HG03565 (cell line): ENCODE results near the gene M1AP.
"Not testable (repeated sequence)": the region's sequence is repeated elsewhere in the genome, so short reads cannot be mapped to it uniquely, and the experiment has no call there.

Source experiments
- ATAC-seq: cut with Tn5 transposase; IDR thresholded peaks from one replicate; pipeline ENCODE4 v1.9.1; 2021; ENCODE audit warnings: mild to moderate bottlenecking, moderate library complexity; ENCODE audit not compliant: unreplicated experiment

Gene M1AP

GRCh38 chr2:74653985-74654882 lies 6.1 kb upstream of the M1AP start, which contains the start of gene SEMA4F:
SEMA4F (plus strand) TSS chr2:74654247; CDS start chr2:74654377, 130 bp downstream.
- ATAC-seq, result peak; percentile 98

DNA sequence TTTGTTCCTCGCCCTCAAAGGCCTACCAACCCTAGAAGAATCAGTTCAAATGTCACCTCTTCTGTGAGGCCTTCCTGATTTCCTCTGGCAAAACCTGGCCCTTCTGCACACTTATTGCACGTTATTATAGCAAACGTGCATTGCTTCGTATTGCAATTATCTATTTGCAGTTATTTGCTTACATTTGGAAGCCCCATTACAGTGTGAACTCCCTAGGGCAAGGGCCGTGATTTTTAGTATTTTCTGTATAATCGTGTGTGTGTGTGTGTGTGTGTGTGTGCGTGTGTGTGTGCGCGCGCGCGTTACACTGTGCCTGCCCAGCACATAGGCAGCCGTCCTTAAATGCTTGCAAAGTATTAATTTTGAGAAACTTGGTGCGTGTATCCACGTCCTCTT lies 5.5 kb upstream of the M1AP start:
- ATAC-seq, result no peak

DNA sequence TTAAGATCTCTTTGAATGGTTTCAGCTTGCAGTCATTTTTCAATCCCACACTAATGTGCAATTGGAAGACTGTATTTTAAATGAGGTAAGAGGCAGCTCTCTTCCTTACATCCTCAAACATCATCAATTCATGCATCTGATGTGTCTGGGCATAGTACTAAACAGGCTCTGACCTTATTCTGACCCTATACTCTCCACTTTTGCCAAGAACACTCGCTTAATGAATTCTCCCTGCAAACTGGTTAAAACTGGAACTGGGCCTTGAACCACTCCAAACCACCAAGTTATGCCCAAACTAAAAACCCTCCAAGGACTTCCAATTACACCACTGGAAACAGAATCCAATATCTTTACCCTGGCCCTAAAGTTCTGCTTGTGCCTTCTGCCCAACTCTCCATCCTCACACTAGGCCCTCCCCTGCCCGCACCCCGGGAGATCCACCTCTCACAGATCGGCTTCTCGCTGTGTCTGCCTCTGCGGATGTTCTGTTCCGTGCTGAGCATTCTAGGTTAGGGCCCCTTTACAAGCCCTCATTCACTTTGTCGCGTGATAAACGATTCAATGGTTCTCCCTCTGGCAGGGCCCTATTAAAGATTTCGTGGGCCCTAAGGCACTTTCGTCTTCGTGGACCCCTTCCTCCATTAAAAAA lies 1.2 kb downstream of the M1AP start:
- no peak for ATAC-seq

DNA sequence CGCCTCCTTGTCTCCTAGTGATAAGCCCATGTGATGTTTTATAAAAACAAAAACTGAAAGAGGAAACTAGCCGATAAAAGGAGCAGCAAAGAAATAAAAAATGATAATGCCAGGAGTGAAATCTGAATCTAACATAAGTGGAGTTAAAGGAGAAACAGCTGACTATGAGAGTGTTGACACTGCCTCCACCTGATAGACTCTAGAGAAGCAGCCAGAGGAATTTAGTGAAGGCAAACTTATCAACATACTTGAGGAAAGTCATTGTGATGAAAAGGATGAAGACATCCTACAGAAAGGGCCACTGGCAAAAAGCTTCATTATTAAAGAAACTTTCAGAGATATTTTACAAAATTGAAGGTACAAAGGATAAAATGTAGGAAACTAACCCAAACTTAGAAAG lies 1.9 kb downstream of the M1AP start:
- ATAC-seq, result no peak

DNA sequence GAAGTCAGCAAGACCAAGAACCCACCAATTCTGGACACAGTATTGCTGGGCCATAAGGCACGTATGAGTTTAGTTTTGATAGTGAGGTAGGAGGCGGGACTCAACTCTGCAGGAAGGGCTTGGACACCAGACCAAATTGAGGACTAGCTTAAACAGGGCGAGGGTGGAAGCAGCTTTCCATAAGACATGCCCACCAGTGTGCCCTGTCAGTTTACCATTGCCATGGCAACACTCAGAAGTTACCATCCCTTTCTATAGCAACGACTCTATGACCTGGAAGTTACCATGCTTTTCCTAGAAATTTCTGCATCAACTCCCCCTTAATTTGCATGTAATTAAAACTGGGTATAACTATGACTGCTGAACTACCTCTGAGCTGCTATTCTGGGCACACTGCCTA lies 2.8 kb downstream of the M1AP start:
- no peak for ATAC-seq

- ATAC-seq, result no peak
Observed at GRCh38 chr2:74639550-74639949, 8.6 kb downstream of the M1AP start.

DNA sequence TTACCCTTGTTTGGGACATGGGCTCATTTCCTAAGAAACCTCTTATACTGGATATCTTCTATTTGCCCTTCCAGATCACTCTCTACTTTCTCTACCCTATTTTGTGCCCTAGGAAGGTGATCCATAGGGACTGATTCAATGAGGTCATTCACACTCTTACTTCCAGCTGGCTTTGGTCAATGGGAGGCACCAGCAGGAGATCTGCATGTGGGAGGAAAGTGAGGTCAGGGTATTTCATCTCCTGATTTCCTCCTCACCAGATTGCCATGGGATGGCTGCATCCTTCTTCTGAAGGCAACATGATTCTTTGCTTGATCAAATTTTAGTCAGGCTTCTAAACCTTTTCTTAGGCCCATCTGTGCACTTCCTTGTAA lies 15.2 kb downstream of the M1AP start:
- ATAC-seq, result no peak

DNA sequence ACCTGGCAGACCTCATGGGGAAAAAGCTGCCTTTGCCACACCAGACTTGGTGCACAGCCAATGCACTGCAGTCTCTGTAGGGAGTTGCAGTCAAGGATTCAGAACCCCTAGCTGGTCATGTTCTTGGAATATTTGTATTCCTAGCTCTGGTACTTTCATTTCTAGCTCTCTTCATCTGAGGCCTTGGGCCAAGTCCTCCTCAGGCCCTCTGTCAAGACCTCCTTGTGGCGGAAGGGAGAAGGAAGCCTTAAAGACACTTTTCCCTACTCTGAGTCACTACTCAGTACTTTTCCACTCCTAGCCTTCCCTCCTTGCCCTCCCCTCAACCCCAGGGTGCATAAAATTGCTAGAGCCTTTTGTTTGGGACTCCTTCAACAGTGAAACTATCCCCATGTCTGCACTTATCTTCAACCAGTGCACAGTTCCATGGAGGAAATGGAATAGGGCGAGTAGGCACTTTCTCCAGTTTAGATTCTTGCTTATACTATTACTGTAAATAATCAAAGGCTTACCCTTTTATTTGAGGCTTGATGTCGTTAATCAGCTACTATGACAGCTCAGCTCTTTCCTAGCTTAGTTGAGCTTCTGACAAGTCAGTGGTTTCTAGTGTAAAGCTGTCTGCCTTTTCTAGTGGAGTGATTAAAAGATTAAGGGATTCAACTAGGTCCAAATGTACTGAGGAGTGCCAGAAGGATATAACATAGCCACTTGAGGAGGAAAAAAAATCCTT lies 15.8 kb downstream of the M1AP start:
- ATAC-seq, result no peak

GRCh38 chr2:74630454-74630853 lies 17.7 kb downstream of the M1AP start:
- ATAC-seq, result not testable (repeated sequence)

DNA sequence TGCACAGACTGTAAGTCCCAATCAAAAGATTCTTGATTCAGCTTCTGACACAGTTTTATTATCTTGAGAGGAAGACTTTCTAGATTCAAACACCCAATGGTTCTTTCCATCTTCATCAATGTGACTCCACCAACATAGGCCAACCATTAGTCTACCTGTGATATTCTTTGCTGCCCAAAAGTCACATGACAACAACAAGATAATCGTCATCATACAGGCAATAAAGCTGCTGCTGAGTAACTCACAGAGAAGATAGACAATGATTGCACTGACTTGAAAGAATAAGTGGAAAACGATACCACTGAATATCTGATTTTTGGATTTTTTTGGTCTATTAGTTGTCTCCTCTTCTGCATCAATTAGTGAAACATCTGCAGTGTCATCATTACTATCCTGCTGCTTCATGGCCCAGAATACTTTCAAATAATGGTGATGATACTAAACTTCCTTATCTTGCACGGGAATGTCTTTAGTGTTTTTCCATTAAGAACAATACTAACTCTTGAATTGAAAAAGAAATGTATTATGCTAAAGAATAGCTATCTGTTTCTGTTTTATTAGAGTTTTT lies 19.5 kb downstream of the M1AP start:
- ATAC-seq, result no peak

DNA sequence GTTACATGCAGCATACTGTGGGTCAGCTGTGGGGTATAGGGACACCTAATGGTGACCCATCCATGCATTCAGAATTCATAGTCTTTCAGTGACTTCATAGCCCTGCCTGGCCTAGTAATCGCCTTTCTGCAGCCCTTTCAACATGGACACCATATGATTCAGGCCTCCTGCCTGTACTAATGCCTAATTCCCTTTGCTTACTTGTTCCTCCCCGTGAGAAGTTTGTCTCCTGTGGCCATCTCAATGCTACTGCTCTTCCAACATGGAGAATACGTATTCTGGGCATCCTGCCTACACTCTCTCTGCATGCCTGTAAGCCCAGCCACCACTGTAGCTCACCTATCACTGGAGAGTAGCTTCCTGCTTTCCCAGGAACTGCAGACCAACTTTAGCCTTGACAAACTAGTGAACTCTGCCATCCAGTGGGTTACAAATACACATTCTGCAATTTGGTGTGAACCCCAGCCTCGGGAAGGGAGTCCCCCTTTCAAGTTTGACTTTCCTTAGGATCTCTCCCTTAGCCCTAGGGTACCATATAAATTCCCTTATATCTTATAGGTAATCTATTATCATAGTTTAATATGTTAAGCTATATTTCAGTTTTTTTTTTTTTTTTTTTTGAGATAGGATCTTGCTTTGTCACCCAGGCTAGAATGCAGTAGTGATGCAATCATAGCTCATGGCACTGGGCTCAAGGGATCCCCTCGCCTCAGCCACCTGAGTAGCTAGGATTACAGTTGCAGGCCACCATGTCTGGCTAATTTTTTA lies 22.3 kb downstream of the M1AP start:
- ATAC-seq, result no peak

DNA sequence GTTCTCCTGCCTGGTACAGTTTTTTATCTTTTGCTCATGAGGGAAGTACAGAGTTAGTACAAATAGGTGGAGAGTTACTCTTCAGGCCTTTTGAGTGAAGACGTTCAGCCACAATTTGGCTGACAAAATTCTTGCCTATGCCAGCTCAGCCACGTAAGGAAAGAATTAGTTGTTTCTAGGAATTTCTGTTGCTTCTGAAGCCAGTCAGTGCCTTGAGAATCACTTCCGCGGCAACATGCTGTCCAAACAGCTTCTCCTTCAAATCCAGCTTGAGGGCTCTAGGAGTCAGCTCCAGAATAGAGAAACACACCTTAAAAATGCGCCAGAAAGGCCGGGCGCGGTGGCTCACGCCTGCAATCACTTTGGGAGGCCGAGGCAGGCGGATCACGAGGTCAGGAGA lies 27.5 kb downstream of the M1AP start:
- no peak for ATAC-seq

GRCh38 chr2:74619651-74620297 lies 28.4 kb downstream of the M1AP start:
- no peak for ATAC-seq

- no peak for ATAC-seq
Observed at GRCh38 chr2:74618410-74619083, 29.6 kb downstream of the M1AP start.

- ATAC-seq, result no peak
Observed at GRCh38 chr2:74617122-74617521, 31.0 kb downstream of the M1AP start.

DNA sequence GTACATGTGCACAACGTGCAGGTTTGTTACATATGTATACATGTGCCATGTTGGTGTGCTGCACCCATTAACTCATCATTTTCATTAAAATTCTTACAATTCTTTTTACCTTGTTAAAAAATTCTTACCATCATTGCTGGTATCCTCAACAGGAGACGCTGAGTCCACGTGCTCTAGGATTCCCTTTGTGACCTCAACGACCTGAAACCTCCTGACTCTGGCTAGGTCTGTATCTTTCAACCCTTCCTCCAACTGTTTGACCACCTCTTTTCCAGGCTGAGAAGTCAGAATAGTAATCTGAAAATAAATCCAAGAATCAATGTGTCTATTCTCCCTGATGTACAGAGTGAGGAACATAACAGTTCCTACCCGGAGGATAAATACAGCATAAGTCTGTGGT lies 41.2 kb downstream of the M1AP start:
- ATAC-seq, result no peak

DNA sequence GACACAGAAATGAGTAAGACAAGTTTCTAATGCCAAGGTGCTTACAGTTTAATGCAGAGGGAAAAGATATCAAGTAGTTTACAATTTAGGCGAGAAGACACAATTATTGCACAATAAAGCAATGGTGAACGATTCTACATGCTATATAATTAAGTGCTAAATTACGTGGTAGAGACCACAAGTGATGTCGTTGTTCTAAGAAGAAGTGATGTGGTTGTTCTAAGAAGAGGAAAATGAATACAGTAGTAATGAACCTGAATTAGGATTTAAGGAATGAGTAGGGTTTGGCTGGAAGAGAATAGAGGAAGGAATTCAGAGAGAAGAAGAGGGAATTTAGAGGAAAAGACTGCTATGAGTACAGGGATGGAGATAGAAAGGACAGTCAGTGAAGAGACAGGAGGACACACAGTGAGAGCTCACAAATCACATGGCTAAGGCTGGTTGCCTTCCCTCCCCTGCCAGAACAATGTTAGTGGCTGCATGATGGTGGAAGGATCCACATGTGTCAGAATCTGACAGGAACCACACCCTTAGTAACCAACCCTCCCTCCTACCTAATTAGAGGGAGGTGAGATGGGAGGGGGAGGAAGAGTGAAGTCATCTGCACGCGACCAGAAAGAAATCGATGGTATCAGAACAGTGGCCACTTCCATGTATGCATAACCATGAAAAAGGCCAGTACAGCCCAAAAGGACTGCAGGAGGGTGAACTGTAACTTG lies 44.7 kb downstream of the M1AP start:
- no peak for ATAC-seq

- no peak for ATAC-seq
Observed at GRCh38 chr2:74602586-74603281, 45.4 kb downstream of the M1AP start.
